Choroid plexus epithelial cell (primary cell): ENCODE measurements around the gene SCRT2.
A peak's percentile ranks its signal among the peaks of the same experiment; 100 is the strongest.
"Not testable (repeated sequence)": the region's sequence is repeated elsewhere in the genome, so short reads cannot be mapped to it uniquely, and the experiment has no call there.

Experiments
- DNase-seq: peaks from one replicate; pipeline ENCODE4 v3.0.0-alpha.2; 2010; ENCODE audit warnings: low read depth
- H3K4me3 ChIP-seq: 2 replicates; pipeline ENCODE4 v1.5.1; 2011; ENCODE audit warnings: low read depth, mild to moderate bottlenecking, control low read depth, low read length, moderate library complexity
- CTCF ChIP-seq: conservative IDR thresholded peaks from 2 replicates; pipeline ENCODE4 v1.5.1; 2011; ENCODE audit warnings: low read depth, mild to moderate bottlenecking, control low read depth, inconsistent platforms, low read length, moderate library complexity

SCRT2 gene

GRCh38 chr20:644692-645317, 30.8 kb downstream of the SCRT2 start:
- DNase-seq = no peak
- no peak for TF ChIP-seq CTCF
- no peak overlapping the region for H3K4me3 ChIP-seq

DNA sequence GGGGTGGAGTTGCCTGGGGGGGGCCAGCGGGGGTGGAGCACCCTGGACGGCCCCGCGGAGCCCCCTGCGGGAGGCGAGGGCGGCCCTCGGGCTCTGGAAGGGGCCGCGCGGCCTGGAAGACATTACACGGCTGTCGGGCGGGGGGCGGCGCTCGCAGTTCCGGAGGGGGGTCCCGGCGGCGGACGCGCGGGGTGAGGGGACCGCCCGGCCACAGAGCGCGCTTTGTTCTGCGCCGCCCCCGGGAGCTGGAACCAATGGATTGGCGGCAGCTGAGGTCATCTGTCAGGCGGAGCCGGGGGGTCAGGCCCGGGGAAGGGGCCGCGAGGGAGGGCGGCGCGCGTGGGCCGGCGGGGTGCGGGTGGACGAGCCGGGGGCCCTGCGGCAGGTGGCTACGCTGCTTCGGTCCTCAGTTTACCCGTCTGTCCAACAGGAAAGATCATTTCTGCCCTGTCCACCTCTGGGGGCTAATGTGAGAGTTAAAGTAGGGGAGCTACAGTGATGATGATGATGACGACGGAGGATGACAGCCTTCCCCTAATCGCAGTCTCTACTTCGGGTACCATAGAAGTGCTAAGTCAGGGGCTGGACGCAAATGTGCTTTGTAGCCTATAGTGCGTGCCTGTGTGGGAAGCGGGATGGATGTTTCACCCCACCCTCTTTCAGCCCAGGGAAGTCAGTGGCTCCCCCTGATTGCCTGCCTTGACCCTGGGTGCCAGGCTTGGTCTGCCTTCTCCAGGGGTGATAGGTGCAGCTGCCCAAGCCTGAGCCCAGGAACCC, 33.0 kb downstream of the SCRT2 start:
- H3K4me3 ChIP-seq = peak overlapping the region; percentile 37
- TF ChIP-seq CTCF = no peak
- no peak for DNase-seq

- H3K4me3 ChIP-seq, DNase-seq: not testable (repeated sequence)
Measured at GRCh38 chr20:642013-642397, 33.6 kb downstream of the SCRT2 start.

GRCh38 chr20:641516-641875, 34.1 kb downstream of the SCRT2 start:
- no peak overlapping the region for H3K4me3 ChIP-seq
- no peak for TF ChIP-seq CTCF
- DNase-seq = no peak

GRCh38 chr20:640674-641515, 34.7 kb downstream of the SCRT2 start:
- H3K4me3 ChIP-seq = no peak overlapping the region
- no peak for DNase-seq
- TF ChIP-seq CTCF = no peak

DNA sequence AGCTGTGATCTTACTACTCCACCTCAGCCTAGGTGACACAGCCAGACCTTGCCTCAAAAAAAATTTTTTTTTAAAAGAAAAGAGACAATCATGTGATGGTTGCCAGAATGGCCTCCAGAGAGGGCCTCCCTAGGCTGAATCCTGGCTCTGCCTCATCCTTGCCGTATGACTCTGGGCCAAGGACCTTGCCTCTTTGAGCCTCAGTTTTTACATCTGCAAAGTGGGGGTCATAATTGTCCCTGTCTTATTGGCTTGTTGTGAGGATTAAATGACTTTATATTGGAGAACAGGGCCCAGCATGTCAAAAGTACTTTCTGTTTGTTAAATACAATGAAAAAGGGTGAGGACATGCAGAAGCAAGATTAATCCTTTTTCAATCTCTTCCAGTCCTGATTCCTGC, 37.0 kb downstream of the SCRT2 start:
- H3K4me3 ChIP-seq = no peak overlapping the region
- no peak for TF ChIP-seq CTCF
- no peak for DNase-seq

DNA sequence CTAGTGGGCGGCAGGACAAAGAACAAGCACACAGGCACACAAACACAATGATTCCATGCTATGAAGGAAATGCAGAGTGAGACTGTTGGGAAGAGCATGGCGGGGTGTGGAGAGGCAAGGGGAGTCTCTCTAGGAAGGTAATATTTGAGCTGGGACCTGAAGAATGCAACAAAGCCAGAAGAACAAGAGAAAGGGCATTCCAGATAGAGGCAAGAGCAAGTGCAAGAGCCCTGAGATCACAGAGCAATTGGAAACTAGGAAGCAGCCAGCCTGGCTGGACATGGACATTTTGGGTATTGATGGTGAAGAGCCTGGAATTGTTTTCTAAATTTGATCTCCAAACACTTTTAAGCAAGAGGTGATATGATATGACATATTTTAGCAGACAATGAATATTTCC, 38.0 kb downstream of the SCRT2 start:
- no peak for DNase-seq
- TF ChIP-seq CTCF = no peak
- no peak overlapping the region for H3K4me3 ChIP-seq
